CD4-positive, alpha-beta T cell (primary cell): ENCODE data around the gene KLRK1. TPM values are rescaled to one million over a fixed set of nuclear protein-coding genes. Genes with fewer than 3 reads are reported as not detected.
"Not testable (repeated sequence)": the region's sequence is repeated elsewhere in the genome, so short reads cannot be mapped to it uniquely, and the experiment has no call there.

Experiments
- ATAC-seq: fragments of 200-7000 bp; cut with Tn5 transposase; one replicate; pipeline ENCODE4 v1.10.0; 2022; ENCODE audit warnings: mild to moderate bottlenecking; ENCODE audit not compliant: poor library complexity
- CTCF ChIA-PET: fragments of 350-600 bp; sonication (Branson Sonifier 250); formaldehyde crosslinking; loops from one replicate; lab custom pipeline; 2021; ENCODE audit warnings: antibody characterized with exemption, inconsistent platforms; lab: Charles Lee
- POLR2A ChIA-PET: fragments of 350-600 bp; sonication (Branson Sonifier 250); formaldehyde crosslinking; loops from one replicate; lab custom pipeline; 2021; ENCODE audit warnings: antibody characterized with exemption, inconsistent platforms; lab: Charles Lee
- DNase-seq, 14 experiments: peaks; one replicate each; pipeline ENCODE4 v3.0.0-alpha.2; 2013 to 2020; ENCODE audit warnings: mixed read lengths in 2 of 14
- H3K27ac ChIP-seq, 2 donors: one replicate each; pipeline versions ENCODE4 v1.5.1 to v1.7.0; 2013; ENCODE audit warnings: low read length in 2 of 2, low read depth in 1 of 2, mild to moderate bottlenecking in 1 of 2
- H3K27me3 ChIP-seq, 2 experiments: 1 replicate in 1 of 2; 2 replicates in 1 of 2; pipeline versions ENCODE4 v1.6.1 to v1.7.0; 2013; ENCODE audit warnings: low read length in 2 of 2, control low read depth in 1 of 2, mild to moderate bottlenecking in 1 of 2, moderate library complexity in 1 of 2; ENCODE audit not compliant: insufficient read depth in 2 of 2, control insufficient read depth in 1 of 2
- H3K36me3 ChIP-seq: one replicate; pipeline ENCODE4 v1.6.1; 2013; ENCODE audit warnings: low read length, control low read depth; ENCODE audit not compliant: insufficient read depth
- H3K4me1 ChIP-seq: one replicate; pipeline ENCODE4 v1.6.1; 2013; ENCODE audit warnings: low read length, control low read depth; ENCODE audit not compliant: insufficient read depth
- H3K4me3 ChIP-seq: one replicate; pipeline ENCODE4 v1.5.1; 2013; ENCODE audit warnings: mild to moderate bottlenecking, low read length, moderate library complexity
- H3K9me3 ChIP-seq, 2 experiments: 1 replicate in 1 of 2; 2 replicates in 1 of 2; pipeline versions ENCODE4 v1.6.1 to v1.7.0; 2013; ENCODE audit warnings: low read length in 2 of 2, mild to moderate bottlenecking in 2 of 2, control low read depth in 1 of 2, moderate library complexity in 1 of 2; ENCODE audit not compliant: control insufficient read depth in 1 of 2, insufficient read depth in 1 of 2
- H3K27ac Mint-ChIP-seq: one replicate; pipeline ENCODE4 v1.8.0; 2020; ENCODE audit warnings: mixed read lengths
- H3K27me3 Mint-ChIP-seq: one replicate; pipeline ENCODE4 v1.8.0; 2021; ENCODE audit warnings: mixed read lengths
- H3K36me3 Mint-ChIP-seq: one replicate; pipeline ENCODE4 v1.8.0; 2021; ENCODE audit warnings: low read depth, mixed read lengths
- H3K4me1 Mint-ChIP-seq: one replicate; pipeline ENCODE4 v1.8.0; 2021; ENCODE audit warnings: low read depth, mixed read lengths
- H3K4me3 Mint-ChIP-seq: one replicate; pipeline ENCODE4 v1.8.0; 2020; ENCODE audit warnings: mild to moderate bottlenecking, mixed read lengths
- H3K9me3 Mint-ChIP-seq: one replicate; pipeline ENCODE4 v1.8.0; 2020; ENCODE audit warnings: mixed read lengths
- CTCF ChIP-seq: fragments of 200-600 bp; IDR thresholded peaks from one replicate; pipeline ENCODE4 v1.8.0; 2022; ENCODE audit warnings: antibody characterized with exemption, mild to moderate bottlenecking
- intact Hi-C, 2 experiments: fragments of 100-400 bp; cut with DNase I in 1 of 2; cut with micrococcal nuclease in 1 of 2; formaldehyde crosslinking; loops; one replicate each; pipeline versions ENCODE4 v1.15.1 to v1.9.0; 2023 to 2025; cut with DNase I, micrococcal nuclease
- total RNA-seq, 174 experiments: library from RNA in 2 of 174; stranded (reverse) in 2 of 174; gene quantifications; one replicate each; pipeline ENCODE4 v1.2.3 and lab custom pipeline; 2021 to 2026

Gene KLRK1
- total RNA-seq, 2 experiments from 2014 or later = 0.96 to 1.0 TPM

- H3K4me1 Mint-ChIP-seq, H3K27me3 ChIP-seq, CTCF ChIA-PET, ATAC-seq, intact Hi-C loops, DNase-seq, H3K27ac Mint-ChIP-seq, H3K36me3 Mint-ChIP-seq, H3K9me3 Mint-ChIP-seq, H3K4me3 Mint-ChIP-seq, H3K4me3 ChIP-seq, POLR2A ChIA-PET, H3K36me3 ChIP-seq, H3K9me3 ChIP-seq, H3K27me3 Mint-ChIP-seq, H3K27ac ChIP-seq, H3K4me1 ChIP-seq: not testable (repeated sequence)
Measured at GRCh38 chr12:10422159-10422558, 32.3 kb upstream of the KLRK1 start.

- intact Hi-C loops, H3K27ac ChIP-seq, H3K9me3 ChIP-seq, H3K4me3 ChIP-seq, DNase-seq, H3K4me3 Mint-ChIP-seq, H3K4me1 Mint-ChIP-seq, H3K36me3 Mint-ChIP-seq, H3K27ac Mint-ChIP-seq, H3K27me3 ChIP-seq, H3K36me3 ChIP-seq, H3K27me3 Mint-ChIP-seq, POLR2A ChIA-PET, H3K9me3 Mint-ChIP-seq, ATAC-seq, CTCF ChIA-PET, H3K4me1 ChIP-seq: not testable (repeated sequence)
Measured at GRCh38 chr12:10420334-10420733, 30.5 kb upstream of the KLRK1 start, which contains the start of gene KLRC3. Gene KLRC3, minus strand, starts transcription at chr12:10420595. Its CDS starts 45 bp downstream, at chr12:10420550.

DNA sequence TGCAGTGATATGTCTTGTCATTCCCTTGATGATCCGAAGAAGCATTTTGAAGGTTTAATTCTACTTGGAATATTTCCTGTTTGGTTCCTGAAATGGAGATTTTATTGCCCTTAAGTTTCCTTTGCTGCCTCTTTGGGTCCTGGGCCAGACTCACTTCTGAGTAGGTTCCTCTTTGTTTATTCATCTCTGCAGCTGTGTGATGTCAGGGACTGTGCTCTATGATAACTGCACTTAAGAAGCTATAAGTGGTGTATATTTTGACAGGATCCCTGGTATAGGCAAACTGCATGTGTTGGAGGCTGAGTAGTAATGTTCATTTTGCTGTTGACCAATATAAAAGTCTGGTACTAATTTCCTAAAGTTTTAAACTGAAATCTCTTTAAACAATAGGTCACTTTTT lies 19.6 kb upstream of the KLRK1 start, which contains the start of gene KLRC4:
Gene KLRC4 (minus strand): TSS at position 366 of the 400 bp plus-strand sequence. CDS start 182 bp downstream, at position 184.
- intact Hi-C loops = no loop called here
- no peaks in the 10 kb centered on the region for H3K36me3 ChIP-seq
- no peaks in the 10 kb centered on the region for H3K9me3 Mint-ChIP-seq
- TF ChIP-seq CTCF = no peak
- H3K27me3 ChIP-seq = no peaks in the 10 kb centered on the region
- ChIA-PET CTCF (no interaction called here), POLR2A (no interaction called here)
- H3K27me3 Mint-ChIP-seq = no peaks in the 10 kb centered on the region
- no peaks in the 10 kb centered on the region for H3K4me1 ChIP-seq
- no peaks in the 10 kb centered on the region for H3K36me3 Mint-ChIP-seq
- no peak within 1 kb of the TSS for H3K4me3 Mint-ChIP-seq
- no peak within 1 kb of the TSS for H3K4me3 ChIP-seq
- H3K27ac Mint-ChIP-seq = no peak within 1 kb of the TSS
- no peaks in the 10 kb centered on the region for H3K4me1 Mint-ChIP-seq
- H3K27ac ChIP-seq = no peak within 1 kb of the TSS
- ATAC-seq (no peak), DNase-seq (peak in 3 of 14 experiments; percentile 3 to 63 (median 4))
- H3K9me3 ChIP-seq = no peaks in the 10 kb centered on the region

- DNase-seq (no peak), ATAC-seq (no peak)
- CTCF ChIA-PET = no interaction called here
- Histone ChIP-seq H3K36me3 (no peaks in the 10 kb centered on the region), H3K27ac (no peak overlapping the region), H3K4me1 (no peaks in the 10 kb centered on the region), H3K27me3 (no peaks in the 10 kb centered on the region), H3K9me3 (no peaks in the 10 kb centered on the region), H3K4me3 (no peak overlapping the region)
- Mint-ChIP-seq H3K4me1 (no peaks in the 10 kb centered on the region), H3K9me3 (no peaks in the 10 kb centered on the region), H3K27ac (no peak overlapping the region), H3K4me3 (no peak overlapping the region), H3K36me3 (no peaks in the 10 kb centered on the region), H3K27me3 (no peaks in the 10 kb centered on the region)
- intact Hi-C loops = no loop called here
- POLR2A ChIA-PET = no interaction called here
- no peak for TF ChIP-seq CTCF
Measured at GRCh38 chr12:10408842-10409241, 19.0 kb upstream of the KLRK1 start.
